ENCODE measurements around the gene PDK1. TPM values are rescaled to one million over a fixed set of nuclear protein-coding genes. Genes with fewer than 3 reads are reported as not detected.

Gene PDK1
- total RNA-seq, 1 donor from 2014 or later: 14.8 TPM

- CTCF ChIA-PET: no interaction called here
- H3K27ac Mint-ChIP-seq: no peak overlapping the region
These were observed 84.5 kb downstream of the PDK1 start for GRCh38 chr2:172640389-172640788.

GRCh38 chr2:172642301-172643020, 86.6 kb downstream of the PDK1 start:
- H3K27ac Mint-ChIP-seq: no peak overlapping the region
- H3K36me3 Mint-ChIP-seq (ENCODE audit: low read depth): no peaks in the 10 kb centered on the region
- CTCF ChIA-PET: no interaction called here
- POLR2A ChIA-PET: no interaction called here
- ATAC-seq (ENCODE audit: low read depth) (no peak), DNase-seq (no peak)
- H3K27me3 Mint-ChIP-seq: no peaks in the 10 kb centered on the region
- H3K4me3 Mint-ChIP-seq: no peak overlapping the region
- H3K9me3 Mint-ChIP-seq: peaks cover under 1% of the 10 kb centered on the region
- no peaks in the 10 kb centered on the region for H3K4me1 Mint-ChIP-seq
- intact Hi-C loops (cut with micrococcal nuclease): no loop called here
- no peak for TF ChIP-seq CTCF (IDR thresholded peaks at IDR 0.05)

More at GRCh38 chr2:172640389-172640788, 84.5 kb downstream of the PDK1 start:
- intact Hi-C loops (cut with micrococcal nuclease): no loop called here
- no peaks in the 10 kb centered on the region for H3K9me3 Mint-ChIP-seq
- TF ChIP-seq CTCF (IDR thresholded peaks at IDR 0.05): no peak
- H3K27me3 Mint-ChIP-seq: no peaks in the 10 kb centered on the region
- no peak for DNase-seq
- no peaks in the 10 kb centered on the region for H3K4me1 Mint-ChIP-seq
- POLR2A ChIA-PET: no interaction called here
- H3K4me3 Mint-ChIP-seq: no peak overlapping the region
- no peak for ATAC-seq (ENCODE audit: low read depth)
- H3K36me3 Mint-ChIP-seq (ENCODE audit: low read depth): no peaks in the 10 kb centered on the region

GRCh38 chr2:172643142-172643541, 87.3 kb downstream of the PDK1 start:
- ChIA-PET POLR2A (no interaction called here), CTCF (no interaction called here)
- Mint-ChIP-seq H3K4me3 (no peak overlapping the region), H3K4me1 (no peaks in the 10 kb centered on the region), H3K9me3 (peaks cover 3% of the 10 kb centered on the region), H3K27ac (no peak overlapping the region), H3K36me3 (ENCODE audit: low read depth) (no peaks in the 10 kb centered on the region), H3K27me3 (peaks cover 3% of the 10 kb centered on the region)
- intact Hi-C loops (cut with micrococcal nuclease): no loop called here
- no peak for TF ChIP-seq CTCF (IDR thresholded peaks at IDR 0.05)
- ATAC-seq (ENCODE audit: low read depth) (no peak), DNase-seq (no peak)

GRCh38 chr2:172647439-172647838, 91.5 kb downstream of the PDK1 start:
- H3K36me3 Mint-ChIP-seq (ENCODE audit: low read depth): no peaks in the 10 kb centered on the region
- H3K27ac Mint-ChIP-seq: no peak overlapping the region
- TF ChIP-seq CTCF (IDR thresholded peaks at IDR 0.05): no peak
- DNase-seq (no peak), ATAC-seq (ENCODE audit: low read depth) (no peak)
- no peak overlapping the region for H3K4me3 Mint-ChIP-seq
- ChIA-PET POLR2A (no interaction called here), CTCF (interaction anchor here (0.6 kb wide), 1 partner anchor 258 kb away, joined by 3 read pairs; no protein-coding TSS in a partner anchor)
- intact Hi-C loops (cut with micrococcal nuclease): no loop called here
- H3K4me1 Mint-ChIP-seq: no peaks in the 10 kb centered on the region
- peaks cover 9% of the 10 kb centered on the region for H3K9me3 Mint-ChIP-seq
- H3K27me3 Mint-ChIP-seq: peaks cover 8% of the 10 kb centered on the region

- ATAC-seq (ENCODE audit: low read depth) (no peak), DNase-seq (no peak)
- H3K36me3 Mint-ChIP-seq (ENCODE audit: low read depth): no peaks in the 10 kb centered on the region
- POLR2A ChIA-PET: no interaction called here
- intact Hi-C loops (cut with micrococcal nuclease): no loop called here
- H3K4me3 Mint-ChIP-seq: no peak overlapping the region
- no peak for TF ChIP-seq CTCF (IDR thresholded peaks at IDR 0.05)
- peaks cover 25% of the 10 kb centered on the region for H3K9me3 Mint-ChIP-seq
- CTCF ChIA-PET: no interaction called here
- H3K4me1 Mint-ChIP-seq: no peaks in the 10 kb centered on the region
- no peaks in the 10 kb centered on the region for H3K27me3 Mint-ChIP-seq
- H3K27ac Mint-ChIP-seq: no peak overlapping the region
These were observed 99.4 kb downstream of the PDK1 start for GRCh38 chr2:172655091-172655837.
